SK-N-SH treated with all-trans-retinoic acid at 6 μM for 48 hours (cell line): ENCODE measurements around the gene PPAT.
"Not testable (repeated sequence)": the region's sequence is repeated elsewhere in the genome, so short reads cannot be mapped to it uniquely, and the experiment has no call there.

Source experiments
- ATAC-seq: fragments of 200-7000 bp; cut with Tn5 transposase; 3 replicates; pipeline ENCODE4 v1.9.1; 2020; ENCODE audit warnings: mild to moderate bottlenecking, moderate library complexity
- ARNTL ChIP-seq: fragments of 450-650 bp; formaldehyde crosslinking; IDR thresholded peaks from 2 replicates; pipeline ENCODE4 v1.5.0; 2020; ENCODE audit warnings: low read depth, mild to moderate bottlenecking, moderate library complexity, borderline replicate concordance
- BACH2 ChIP-seq: fragments of 250-450 bp; sonication (Bioruptor Pico); IDR thresholded peaks from 2 replicates; pipeline ENCODE4 v1.9.0; 2021; ENCODE audit warnings: mild to moderate bottlenecking, borderline replicate concordance
- CREB5 ChIP-seq: fragments of 250-450 bp; sonication (Bioruptor Pico); IDR thresholded peaks from 2 replicates; pipeline ENCODE4 v1.5.1; 2020; ENCODE audit warnings: low read depth, mild to moderate bottlenecking, moderate library complexity
- CSDC2 ChIP-seq: fragments of 250-450 bp; sonication (Bioruptor Pico); IDR thresholded peaks from 2 replicates; pipeline ENCODE4 v1.5.0; 2020; ENCODE audit warnings: mild to moderate bottlenecking, moderate library complexity
- CSRNP3 ChIP-seq: fragments of 250-450 bp; sonication (Bioruptor Pico); IDR thresholded peaks from 2 replicates; pipeline ENCODE4 v1.5.1; 2021; ENCODE audit warnings: mild to moderate bottlenecking, moderate library complexity
- GLIS3 ChIP-seq: fragments of 250-450 bp; sonication (Bioruptor Pico); IDR thresholded peaks from 2 replicates; pipeline ENCODE4 v1.5.0; 2020; ENCODE audit warnings: mild to moderate bottlenecking, moderate library complexity
- ISL1 ChIP-seq: fragments of 250-450 bp; sonication (Bioruptor Pico); IDR thresholded peaks from 2 replicates; pipeline ENCODE4 v2.1.2; 2022; ENCODE audit warnings: mild to moderate bottlenecking, moderate library complexity
- OSR1 ChIP-seq: fragments of 250-450 bp; sonication (Bioruptor Pico); IDR thresholded peaks from 2 replicates; pipeline ENCODE4 v1.8.0; 2022; ENCODE audit warnings: moderate library complexity, mild to moderate bottlenecking, inconsistent platforms
- PATZ1 ChIP-seq: fragments of 250-450 bp; sonication (Bioruptor Pico); IDR thresholded peaks from 2 replicates; pipeline ENCODE4 v1.8.0; 2020; ENCODE audit warnings: mild to moderate bottlenecking, moderate library complexity, borderline replicate concordance
- POU6F1 ChIP-seq: fragments of 250-450 bp; sonication (Bioruptor Pico); IDR thresholded peaks from 2 replicates; pipeline ENCODE4 v1.8.0; 2021; ENCODE audit warnings: low read depth, mild to moderate bottlenecking, moderate library complexity, borderline replicate concordance
- PPARA ChIP-seq: fragments of 250-450 bp; sonication (Bioruptor Pico); IDR thresholded peaks from 2 replicates; pipeline ENCODE4 v1.5.0; 2020; ENCODE audit warnings: mild to moderate bottlenecking, borderline replicate concordance
- RARB ChIP-seq: fragments of 250-450 bp; sonication (Bioruptor Pico); IDR thresholded peaks from 2 replicates; pipeline ENCODE4 v1.8.0; 2021; ENCODE audit warnings: mild to moderate bottlenecking, moderate library complexity
- SNAI2 ChIP-seq: fragments of 250-450 bp; sonication (Bioruptor Pico); IDR thresholded peaks from 2 replicates; pipeline ENCODE4 v1.5.0; 2020; ENCODE audit warnings: mild to moderate bottlenecking, moderate library complexity
- TCF4 ChIP-seq: fragments of 250-450 bp; sonication (Bioruptor Pico); IDR thresholded peaks from 2 replicates; pipeline ENCODE4 v1.8.0; 2021; ENCODE audit warnings: mild to moderate bottlenecking, moderate library complexity, borderline replicate concordance
- TOX ChIP-seq: fragments of 250-450 bp; sonication (Bioruptor Pico); IDR thresholded peaks from 2 replicates; pipeline ENCODE4 v1.8.0; 2021; ENCODE audit warnings: mild to moderate bottlenecking, moderate library complexity, borderline replicate concordance
- TSHZ2 ChIP-seq: fragments of 250-450 bp; sonication (Bioruptor Pico); IDR thresholded peaks from 2 replicates; pipeline ENCODE4 v1.5.0; 2020; ENCODE audit warnings: mild to moderate bottlenecking, moderate library complexity
- ZC3H10 ChIP-seq: fragments of 250-450 bp; sonication (Bioruptor Pico); IDR thresholded peaks from 2 replicates; pipeline ENCODE4 v1.5.1; 2021; ENCODE audit warnings: mild to moderate bottlenecking, moderate library complexity
- ZFP3 ChIP-seq: fragments of 250-450 bp; sonication (Bioruptor Pico); IDR thresholded peaks from 2 replicates; pipeline ENCODE4 v1.5.0; 2020; ENCODE audit warnings: mild to moderate bottlenecking, moderate library complexity
- ZFP30 ChIP-seq: fragments of 450-650 bp; formaldehyde crosslinking; IDR thresholded peaks from 2 replicates; pipeline ENCODE4 v1.5.0; 2022; ENCODE audit warnings: mild to moderate bottlenecking, moderate library complexity
- ZNF565 ChIP-seq: fragments of 450-650 bp; formaldehyde crosslinking; conservative IDR thresholded peaks from 2 replicates; pipeline ENCODE4 v1.5.0; 2020; ENCODE audit warnings: low read depth, mild to moderate bottlenecking, moderate library complexity
- ZNF70 ChIP-seq: fragments of 450-650 bp; formaldehyde crosslinking; IDR thresholded peaks from 2 replicates; pipeline ENCODE4 v1.5.0; 2020; ENCODE audit warnings: mild to moderate bottlenecking, moderate library complexity
- ZNF8 ChIP-seq: fragments of 450-650 bp; formaldehyde crosslinking; IDR thresholded peaks from 2 replicates; pipeline ENCODE4 v1.5.0; 2020; ENCODE audit warnings: mild to moderate bottlenecking, moderate library complexity

Gene PPAT

GRCh38 chr4:56460085-56460484 lies 24.7 kb upstream of the PPAT start:
- ATAC-seq: no peak
- TF ChIP-seq RARB (CRISPR knock-in tag) (no peak), ZFP30 (no peak), TOX (CRISPR knock-in tag) (no peak), ARNTL (CRISPR knock-in tag) (no peak), CSDC2 (no peak), OSR1 (no peak), SNAI2 (no peak), ISL1 (CRISPR knock-in tag) (no peak), CSRNP3 (CRISPR knock-in tag) (no peak), CREB5 (CRISPR knock-in tag) (no peak), TCF4 (CRISPR knock-in tag) (no peak), PATZ1 (CRISPR knock-in tag) (no peak), ZFP3 (CRISPR knock-in tag) (no peak), ZNF70 (CRISPR knock-in tag) (no peak), GLIS3 (no peak), ZC3H10 (CRISPR knock-in tag) (no peak)

GRCh38 chr4:56450342-56450741 lies 14.9 kb upstream of the PPAT start:
- ATAC-seq: no peak
- TF ChIP-seq POU6F1 (no peak), OSR1 (no peak), TSHZ2 (CRISPR knock-in tag) (no peak), ZNF565 (no peak), BACH2 (no peak), PPARA (no peak), ZFP3 (CRISPR knock-in tag) (no peak), ZNF8 (CRISPR knock-in tag) (no peak)
- TF ChIP-seq, all 23 proteins: peak for 0

GRCh38 chr4:56449475-56449874 lies 14.1 kb upstream of the PPAT start:
- not testable (repeated sequence) for ATAC-seq

- no peak for TF ChIP-seq CSRNP3 (CRISPR knock-in tag)
- TF ChIP-seq POU6F1: no peak
- TF ChIP-seq ARNTL (CRISPR knock-in tag): no peak
- no peak for TF ChIP-seq ZC3H10 (CRISPR knock-in tag)
- no peak for TF ChIP-seq GLIS3
- TF ChIP-seq PATZ1 (CRISPR knock-in tag): no peak
- no peak for ATAC-seq
Observed at GRCh38 chr4:56448301-56448700, 12.9 kb upstream of the PPAT start.
